GM18502 (cell line): ENCODE data around the gene CASP10.

Source experiments
- ATAC-seq: cut with Tn5 transposase; IDR thresholded peaks from one replicate; pipeline ENCODE4 v1.9.1; 2021; ENCODE audit warnings: mild to moderate bottlenecking; ENCODE audit not compliant: unreplicated experiment, poor library complexity

Gene CASP10

GRCh38 chr2:201275990-201276389 lies 93.0 kb downstream of the CASP10 start:
- no peak for ATAC-seq

- ATAC-seq, result no peak
Observed at GRCh38 chr2:201276511-201276910, 93.6 kb downstream of the CASP10 start.
